Fibroblast of skin of back (primary cell): ENCODE data around the gene PDLIM7.

Source experiments
- DNase-seq: peaks from one replicate; pipeline ENCODE4 v3.0.0-alpha.2; 2013

The PDLIM7 gene

GRCh38 chr5:177455661-177456590 is 41.5 kb downstream of the PDLIM7 start:
- DNase-seq: peak; percentile 80

DNA sequence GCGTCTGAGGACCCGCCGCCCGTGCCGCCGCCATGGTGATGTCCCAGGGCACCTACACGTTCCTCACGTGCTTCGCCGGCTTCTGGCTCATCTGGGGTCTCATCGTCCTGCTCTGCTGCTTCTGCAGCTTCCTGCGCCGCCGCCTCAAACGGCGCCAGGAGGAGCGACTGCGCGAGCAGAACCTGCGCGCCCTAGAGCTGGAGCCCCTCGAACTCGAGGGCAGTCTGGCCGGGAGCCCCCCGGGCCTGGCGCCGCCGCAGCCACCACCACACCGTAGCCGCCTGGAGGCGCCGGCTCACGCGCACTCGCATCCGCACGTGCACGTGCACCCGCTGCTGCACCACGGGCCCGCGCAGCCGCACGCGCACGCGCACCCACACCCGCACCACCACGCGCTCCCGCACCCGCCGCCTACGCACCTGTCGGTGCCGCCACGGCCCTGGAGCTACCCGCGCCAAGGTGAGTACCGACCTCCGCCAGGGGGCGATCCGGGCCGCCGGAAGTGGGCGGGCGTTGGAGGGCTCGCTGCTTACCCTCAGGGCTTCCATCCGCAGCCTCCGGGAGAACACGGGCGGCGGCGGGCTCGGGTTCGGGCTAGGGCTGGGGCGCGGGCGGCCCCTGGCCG is 42.3 kb downstream of the PDLIM7 start:
- DNase-seq: peak; percentile 67

DNA sequence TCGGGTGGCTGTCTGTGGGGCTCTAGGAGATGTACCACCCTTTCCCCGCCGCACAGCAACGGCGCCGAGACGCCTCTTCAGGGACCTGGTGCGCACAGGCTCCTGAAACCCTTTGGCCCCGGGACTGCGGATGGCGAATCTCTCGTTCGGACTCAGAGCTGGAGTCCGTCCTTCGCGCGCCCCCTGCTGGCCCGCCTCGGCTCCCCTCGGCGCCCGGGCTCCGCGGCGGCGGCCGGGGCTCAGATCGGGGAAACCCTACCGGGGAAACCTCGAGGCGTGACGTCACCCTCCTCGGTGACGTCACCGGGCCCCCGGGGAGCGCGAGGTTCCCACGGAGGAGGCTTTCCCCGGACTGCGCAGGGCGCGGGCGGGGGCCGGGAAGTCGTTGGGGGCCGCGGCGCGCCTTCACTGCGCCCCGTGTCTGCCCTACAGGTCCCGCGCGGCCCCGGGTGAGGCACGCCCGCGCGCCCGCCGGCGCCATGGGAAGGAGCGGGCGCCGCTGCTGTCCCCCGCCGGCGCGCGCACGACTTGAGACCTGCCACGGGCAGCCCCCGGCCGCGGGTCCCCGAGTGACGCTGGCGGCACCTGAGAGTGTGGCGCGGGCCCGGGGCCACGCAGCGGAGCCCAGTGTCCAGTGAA is 42.9 kb downstream of the PDLIM7 start:
- peak; percentile 85 for DNase-seq

GRCh38 chr5:177453852-177454396 is 43.5 kb downstream of the PDLIM7 start:
- DNase-seq: no peak

DNA sequence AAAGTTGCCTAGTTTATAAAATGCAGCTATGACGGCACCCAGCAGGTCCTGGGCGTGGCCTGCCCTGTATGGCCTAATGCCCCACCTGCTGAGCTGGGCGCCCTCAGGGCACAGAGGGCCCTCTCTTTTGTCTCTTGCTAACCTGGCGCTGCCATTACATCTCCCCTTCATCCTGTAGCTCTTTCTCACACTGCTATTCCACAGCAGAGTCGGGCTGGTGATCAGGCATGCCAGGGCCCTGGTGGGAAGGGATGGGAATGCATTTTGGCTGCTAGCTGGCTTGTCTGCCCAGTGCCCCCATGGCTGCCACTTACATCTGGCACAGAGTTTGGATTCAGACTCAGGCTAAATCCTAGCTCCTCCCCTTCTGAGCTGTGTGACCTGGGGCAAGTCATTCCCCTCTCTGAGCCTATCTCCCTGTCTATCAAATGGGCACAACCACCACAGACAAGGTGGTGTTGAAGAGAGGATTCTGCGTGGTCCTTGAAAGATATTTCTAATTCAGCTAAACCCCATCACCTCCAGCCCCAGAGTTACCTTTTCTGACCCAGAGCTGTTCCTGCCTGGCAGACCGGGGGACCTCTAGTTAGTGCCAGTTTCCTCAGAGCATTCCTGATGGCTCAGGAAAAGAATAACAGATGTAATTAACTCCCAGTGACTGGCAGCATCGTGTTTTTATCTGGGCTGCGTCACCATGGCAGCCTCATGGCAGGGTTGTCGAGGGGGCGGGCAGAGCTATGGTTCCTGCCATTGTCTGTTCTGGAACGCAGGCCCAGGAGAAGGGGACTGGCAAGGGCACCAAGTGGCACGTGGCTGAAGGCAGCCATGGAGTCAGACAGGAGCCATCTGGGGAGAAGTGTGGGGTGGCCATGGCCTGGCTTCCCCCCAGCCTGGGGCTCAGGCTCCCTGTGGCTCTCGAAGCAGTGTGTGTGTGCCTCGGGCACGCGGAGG is 44.4 kb downstream of the PDLIM7 start:
- DNase-seq: no peak

DNA sequence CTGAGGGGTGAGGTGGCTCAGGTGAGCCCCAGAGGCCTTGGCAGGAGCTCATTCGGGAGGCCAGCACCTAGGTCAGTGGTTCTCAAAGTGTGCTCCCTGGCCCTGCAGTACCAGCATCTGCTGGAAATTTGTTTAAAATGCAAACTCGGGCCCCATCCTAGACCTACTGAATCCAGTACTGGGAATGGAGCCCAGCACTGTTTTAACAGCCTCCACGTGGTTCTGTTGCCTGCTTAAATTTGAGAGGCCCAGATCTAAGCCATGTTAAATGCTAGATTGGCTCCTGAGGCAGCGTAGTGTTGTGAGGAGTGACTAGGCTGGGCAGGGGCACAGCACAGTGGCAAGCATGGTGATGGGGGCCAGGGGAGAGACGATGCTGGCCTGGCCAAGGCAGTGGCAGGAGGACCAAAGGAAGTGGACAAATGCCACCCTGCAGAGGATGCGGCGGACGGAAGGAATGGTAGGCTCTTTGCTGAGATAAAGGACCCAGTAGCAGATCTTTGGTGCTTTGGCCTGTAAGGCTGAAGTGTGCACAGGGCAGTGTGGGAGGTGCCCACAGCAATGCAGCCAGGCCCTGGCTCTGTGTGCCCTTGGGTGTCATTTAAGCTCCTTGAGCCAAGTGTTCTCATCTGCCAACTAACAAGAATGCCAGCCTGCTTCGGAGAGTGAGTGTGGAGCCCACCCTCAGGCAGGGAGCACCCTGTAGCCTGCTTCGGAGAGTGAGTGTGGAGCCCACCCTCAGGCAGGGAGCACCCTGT is 46.6 kb downstream of the PDLIM7 start:
- DNase-seq: no peak

DNA sequence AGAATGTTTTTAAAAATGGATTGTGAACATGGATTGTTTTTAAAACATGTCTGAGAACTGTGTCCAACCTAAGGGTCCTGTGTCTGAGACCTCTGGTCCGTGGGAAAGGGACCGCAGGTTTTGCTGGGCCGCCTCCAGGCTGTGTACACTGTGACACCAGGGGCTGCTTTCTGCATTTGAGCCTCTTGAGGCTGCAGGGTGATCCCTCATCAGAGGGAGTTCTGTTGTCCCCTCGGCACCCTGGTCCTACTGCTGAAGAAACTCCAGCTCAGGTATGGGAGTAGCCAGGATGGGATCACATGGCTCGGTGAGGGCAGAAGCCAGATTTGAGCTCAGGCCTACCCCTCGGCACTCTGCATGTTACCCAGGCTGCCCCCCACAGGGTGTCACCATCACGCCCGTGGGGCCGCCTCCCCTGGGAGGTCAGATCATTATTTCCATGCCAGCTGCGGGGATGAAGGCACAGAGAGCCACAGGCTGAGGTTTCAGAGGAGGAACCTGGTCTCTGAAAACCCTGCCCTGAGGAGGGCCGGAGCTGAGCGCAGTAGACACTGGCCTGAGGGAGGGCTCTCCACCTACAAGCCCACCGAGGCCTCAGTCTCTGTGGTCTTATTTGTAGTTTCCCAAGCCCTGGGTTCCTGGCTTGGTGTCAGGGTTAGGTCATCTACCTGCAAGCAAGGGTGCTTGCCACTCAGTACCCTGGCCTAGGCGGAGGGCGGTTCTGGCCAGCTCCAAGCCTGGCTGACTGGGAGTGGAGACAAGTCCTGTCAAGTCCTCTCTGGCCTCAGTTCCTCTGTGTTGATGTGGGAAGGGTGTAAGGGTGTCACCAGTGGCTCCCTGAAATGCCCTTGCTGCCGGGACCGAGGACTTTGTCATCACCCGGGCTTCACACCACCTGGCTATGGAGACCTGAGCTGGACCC is 48.0 kb downstream of the PDLIM7 start:
- DNase-seq: no peak

GRCh38 chr5:177448244-177448950 is 49.0 kb downstream of the PDLIM7 start:
- no peak for DNase-seq

GRCh38 chr5:177447611-177448243 is 49.7 kb downstream of the PDLIM7 start:
- DNase-seq: peak; percentile 81

GRCh38 chr5:177447066-177447610 is 50.3 kb downstream of the PDLIM7 start:
- peak; percentile 46 for DNase-seq

- DNase-seq: peak; percentile 70
Observed at GRCh38 chr5:177446200-177447065, 51.0 kb downstream of the PDLIM7 start, which contains the start of gene PRR7. Gene PRR7, plus strand, starts transcription at chr5:177446814. Its CDS starts 8,254 bp downstream, at chr5:177455068.

GRCh38 chr5:177445917-177446199 is 51.5 kb downstream of the PDLIM7 start:
- no peak for DNase-seq

DNA sequence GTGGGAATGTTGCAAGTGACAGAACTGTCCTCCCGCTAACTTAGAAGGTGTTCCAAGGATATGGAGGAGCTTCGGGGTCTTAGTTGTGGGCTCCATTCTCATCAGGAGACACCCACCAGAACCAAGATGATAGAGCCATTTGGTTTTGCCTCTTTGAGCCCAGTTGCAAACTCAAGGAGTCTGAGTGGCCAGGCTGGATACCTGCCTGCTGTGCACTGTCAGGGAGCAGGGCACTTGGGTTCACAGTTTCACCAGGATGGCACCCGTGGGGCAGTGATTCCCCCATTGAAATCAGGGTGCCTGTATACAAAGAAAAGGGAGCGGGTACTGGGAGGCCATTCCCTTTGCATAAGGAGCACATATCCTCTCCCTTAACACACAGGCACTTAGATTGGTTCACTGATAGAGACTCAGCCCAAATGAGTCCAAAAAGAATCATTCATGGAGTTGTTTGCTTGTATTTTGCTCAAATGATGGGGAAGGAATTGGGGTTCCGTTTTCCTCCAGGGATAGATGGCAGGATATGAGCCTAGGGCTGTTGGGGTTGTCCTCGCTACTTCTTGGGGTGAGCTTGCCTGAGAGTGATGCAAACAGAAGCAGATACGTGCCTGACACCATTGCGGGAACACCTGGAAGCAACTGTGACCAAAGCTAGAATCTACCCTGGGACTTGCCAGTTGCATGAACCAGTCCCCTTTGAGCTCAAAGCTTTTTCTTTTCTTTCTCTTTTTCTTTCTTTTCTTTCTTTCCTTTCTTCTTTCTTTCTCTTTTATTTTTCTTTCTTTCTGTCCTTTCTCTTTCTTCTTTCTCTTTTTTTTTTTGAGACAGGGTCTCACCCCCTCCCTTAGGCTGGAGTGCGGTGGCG is 52.1 kb downstream of the PDLIM7 start:
- no peak for DNase-seq

DNA sequence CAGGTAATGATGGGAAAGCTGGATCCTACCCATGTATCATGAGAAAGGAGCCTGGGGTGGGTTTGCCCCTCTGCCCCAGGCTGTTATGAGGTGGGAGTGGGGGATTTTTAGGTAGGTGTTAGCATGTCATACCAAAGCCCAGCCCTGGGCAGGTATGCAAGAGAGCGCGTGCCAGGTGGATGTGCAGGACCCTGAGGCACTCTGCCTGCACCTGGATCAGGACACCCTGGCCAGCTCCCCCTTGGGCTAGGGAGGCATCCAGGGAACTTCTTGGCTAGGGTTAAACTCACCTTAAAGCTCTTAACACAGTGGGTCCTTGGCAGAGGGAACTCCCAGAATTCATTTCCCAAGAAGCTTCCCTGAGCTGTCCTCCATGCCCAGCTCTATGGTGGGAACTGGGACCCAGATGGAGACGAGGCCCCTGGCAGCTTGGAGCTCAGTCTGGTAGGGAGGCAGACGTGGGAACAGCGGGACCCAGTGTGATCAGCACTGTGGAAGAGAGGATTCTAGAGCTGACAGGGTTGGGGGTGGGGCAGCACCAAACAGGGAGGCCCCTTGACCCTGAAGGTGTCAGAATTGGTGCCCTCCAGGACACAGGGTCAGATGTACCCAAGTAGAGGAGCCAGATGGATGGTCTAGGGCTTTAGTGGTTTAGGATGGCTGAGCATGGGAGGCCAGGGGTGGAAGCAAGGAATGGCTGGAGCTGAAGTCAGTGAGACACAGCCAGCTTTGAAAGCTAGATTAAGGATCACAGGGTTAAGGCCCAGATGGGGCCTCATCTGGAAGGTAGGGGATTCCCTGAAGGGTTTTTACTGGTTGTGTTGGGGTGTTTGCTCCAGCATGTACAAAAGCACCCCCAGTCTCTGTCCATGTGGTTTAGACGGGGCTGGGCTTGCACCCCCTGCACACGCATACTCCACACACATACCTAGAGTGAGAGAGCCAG is 53.0 kb downstream of the PDLIM7 start:
- no peak for DNase-seq
